ENCODE measurements around the gene RHBDD2. TPM values are rescaled to one million over a fixed set of nuclear protein-coding genes. Genes with fewer than 3 reads are reported as not detected.

RHBDD2 gene
- total RNA-seq: 39.7 and 48.0 TPM in 2 replicates

DNA sequence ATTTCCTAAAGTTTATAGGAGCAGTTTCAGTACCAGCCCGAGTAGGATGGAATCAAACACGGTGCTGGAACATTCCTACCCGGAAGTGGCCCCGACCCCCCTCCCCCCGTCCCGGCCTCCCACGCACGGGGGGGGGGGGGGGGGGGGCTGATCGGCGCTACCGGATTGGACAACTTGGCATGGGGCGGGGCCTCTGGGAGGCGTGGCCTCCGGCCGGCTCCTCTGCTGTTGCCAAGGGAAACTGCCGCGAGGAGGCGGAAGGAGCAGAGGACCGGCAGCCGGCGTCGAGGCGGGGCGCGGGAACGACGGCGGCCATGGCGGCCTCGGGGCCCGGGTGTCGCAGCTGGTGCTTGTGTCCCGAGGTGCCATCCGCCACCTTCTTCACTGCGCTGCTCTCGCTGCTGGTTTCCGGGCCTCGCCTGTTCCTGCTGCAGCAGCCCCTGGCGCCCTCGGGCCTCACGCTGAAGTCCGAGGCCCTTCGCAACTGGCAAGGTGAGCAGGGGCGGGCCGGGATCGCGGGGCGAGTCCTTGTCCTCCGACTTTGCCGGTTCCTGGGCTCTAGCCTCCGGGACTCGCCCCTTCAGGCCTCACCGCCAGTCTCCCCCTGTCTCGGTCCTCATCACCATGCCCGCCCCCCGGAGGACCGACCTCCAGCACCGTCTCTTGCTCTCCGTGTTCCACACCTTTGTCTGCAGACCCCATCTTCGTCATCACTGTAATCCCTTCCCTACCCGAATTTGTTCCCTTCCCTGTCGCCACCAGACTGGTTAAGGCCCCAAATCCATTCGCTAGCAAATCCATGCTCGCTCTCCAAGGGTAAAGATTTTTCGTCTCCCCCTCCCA lies at the start of gene RHBDD2:
Gene RHBDD2 (plus strand): TSS at position 266 of the 843 bp plus-strand sequence. CDS start 49 bp downstream, at position 315.

DNA sequence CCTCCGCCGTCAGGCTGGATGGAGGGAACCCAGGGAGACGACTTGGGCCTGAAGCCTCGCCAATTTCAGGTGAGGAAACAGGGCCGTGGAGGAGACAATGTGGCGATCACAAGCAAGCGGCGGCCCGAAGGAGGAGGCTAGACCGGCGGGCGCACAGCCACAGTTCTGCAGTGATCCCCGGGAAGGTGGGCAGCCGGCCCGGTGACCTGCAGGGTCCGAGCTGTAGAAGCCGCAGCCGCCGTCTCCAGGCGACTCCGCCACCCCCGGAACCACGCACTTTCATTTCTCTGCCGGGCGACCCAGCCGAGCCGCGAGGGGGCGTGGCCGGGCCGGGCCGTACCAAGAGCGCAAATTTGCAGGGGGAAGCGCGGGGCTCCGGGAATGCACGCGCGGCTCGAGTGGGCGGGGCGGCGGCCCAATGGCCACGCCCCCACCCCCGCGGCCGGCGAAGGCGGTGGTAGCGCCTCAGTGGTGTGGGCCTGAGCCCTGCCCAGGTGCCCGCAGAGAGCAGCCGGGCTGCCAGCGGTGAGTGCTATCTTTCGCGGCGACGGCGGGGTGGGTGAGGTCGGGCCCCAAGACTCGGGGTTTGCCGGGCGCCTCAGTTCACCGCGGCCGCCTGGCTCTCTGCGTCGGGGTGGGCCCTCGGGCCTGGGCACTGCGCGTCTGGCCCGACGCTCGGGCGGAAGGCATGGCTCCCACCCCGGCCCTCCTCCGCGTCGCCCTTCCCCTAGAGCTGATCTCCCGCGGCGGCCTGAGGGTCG lies 36.0 kb downstream of the RHBDD2 start, which contains the start of gene POR:
Gene POR (plus strand): TSS at position 501 of the 761 bp plus-strand sequence. CDS start 38,847 bp downstream, outside the sequence.

Other genes with a start within 250 kb of the RHBDD2 start
- gene HIP1, start 140.1 kb upstream of the RHBDD2 start, total RNA-seq: 0.43 and 2.0 TPM in 2 replicates
- gene CCL26, start 106.8 kb upstream of the RHBDD2 start, total RNA-seq: not detected in 2 replicates
- gene CCL24, start 65.2 kb upstream of the RHBDD2 start, total RNA-seq: not detected in 2 replicates
- gene POR, start 36.1 kb downstream of the RHBDD2 start, total RNA-seq: 140 and 183 TPM in 2 replicates
- 37.0 and 51.0 TPM in 2 replicates for gene TMEM120A, start 115.6 kb downstream of the RHBDD2 start, total RNA-seq
- 32.6 and 58.7 TPM in 2 replicates for gene STYXL1, start 169.0 kb downstream of the RHBDD2 start, total RNA-seq
- gene MDH2, start 169.1 kb downstream of the RHBDD2 start, total RNA-seq: 29.8 and 46.1 TPM in 2 replicates

Measured in placental epithelial cell (primary cell).